ENCODE measurements around the gene COA8.

COA8 gene

GRCh38 chr14:103536693-103537092 is 26.1 kb upstream of the COA8 start:
- no peak for DNase-seq (ENCODE audit: low read depth in 2 of 2)

DNA sequence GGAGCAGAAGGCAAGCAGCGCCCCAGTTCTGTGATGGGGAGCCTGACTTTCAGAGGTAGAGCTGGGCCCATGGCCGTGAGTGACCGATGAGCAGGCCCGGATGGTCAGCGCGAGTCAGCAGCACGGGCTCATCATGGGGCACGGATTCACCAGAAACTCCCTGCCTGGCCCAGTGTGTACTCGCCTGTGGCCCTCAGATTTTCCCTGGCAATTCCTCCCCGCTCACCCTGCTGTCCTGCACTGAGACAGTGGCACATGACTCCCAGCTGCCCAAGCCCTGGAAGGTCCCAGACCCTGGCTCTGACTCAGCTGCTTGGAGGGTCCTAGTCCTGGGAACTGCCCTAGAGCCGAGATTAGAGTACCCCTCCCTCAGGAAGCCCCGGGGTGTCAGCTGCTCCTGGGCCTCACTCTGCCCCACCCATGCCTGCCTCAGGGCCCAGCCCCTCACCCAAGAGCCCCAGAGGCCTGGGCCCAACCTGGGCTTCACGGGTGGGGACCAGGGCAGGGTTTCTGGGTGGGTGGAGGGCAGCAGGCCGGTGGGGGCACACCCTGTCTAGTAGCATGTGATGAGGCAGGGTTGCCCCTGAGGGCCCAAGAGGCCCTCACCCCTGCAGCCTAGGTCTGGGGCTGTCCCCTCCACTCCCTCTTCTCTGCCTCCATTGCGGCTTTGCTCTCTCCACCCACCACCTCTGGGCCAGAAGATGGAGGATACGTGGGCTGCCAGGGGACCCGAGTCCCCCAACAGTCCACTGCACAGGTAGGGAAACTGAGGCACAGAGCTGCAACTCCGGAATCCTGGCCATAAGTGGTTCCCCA is 25.4 kb upstream of the COA8 start:
- DNase-seq (ENCODE audit: low read depth in 2 of 2), result no peak

DNA sequence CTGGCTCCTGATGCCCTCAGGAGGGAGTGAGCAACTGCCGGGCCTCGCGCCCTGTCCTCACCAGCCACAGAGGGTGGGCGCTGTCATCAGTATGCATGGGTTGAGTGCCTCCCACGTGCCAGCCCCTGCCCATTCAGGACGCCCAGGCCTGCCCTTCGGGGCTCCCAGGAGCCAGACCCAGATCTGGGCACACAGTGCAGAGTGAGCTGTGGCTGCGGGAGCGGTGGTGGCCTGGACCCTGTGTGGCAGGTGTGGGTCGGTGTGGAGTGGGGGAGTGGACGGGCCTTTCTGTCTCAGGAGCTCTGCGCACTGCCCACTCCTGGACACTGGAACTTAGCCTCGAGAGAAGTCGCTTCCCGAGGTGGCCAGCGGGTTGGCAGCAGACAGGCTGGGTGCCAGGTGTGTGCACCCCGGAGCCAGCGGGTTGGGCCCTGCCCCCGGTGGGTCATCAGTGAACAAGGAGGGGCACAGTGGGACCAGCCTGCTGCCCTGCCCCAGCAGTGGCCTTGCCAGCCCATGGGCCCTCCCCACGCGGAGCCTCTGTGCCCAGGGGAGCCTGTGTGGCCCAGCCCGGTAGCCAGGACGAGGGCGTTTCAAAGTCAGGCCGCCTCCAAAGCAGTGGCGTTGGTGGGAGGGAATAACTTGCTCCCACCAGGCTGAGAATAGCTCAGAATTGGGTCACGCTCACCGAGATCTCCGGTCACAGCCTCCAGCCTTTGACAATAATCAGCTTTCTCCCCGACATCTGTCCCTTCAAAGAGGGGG is 24.3 kb upstream of the COA8 start:
- DNase-seq (ENCODE audit: low read depth in 2 of 2), result no peak

- DNase-seq (ENCODE audit: low read depth in 2 of 2), result no peak
These were observed 23.5 kb upstream of the COA8 start for GRCh38 chr14:103539056-103539825.

DNA sequence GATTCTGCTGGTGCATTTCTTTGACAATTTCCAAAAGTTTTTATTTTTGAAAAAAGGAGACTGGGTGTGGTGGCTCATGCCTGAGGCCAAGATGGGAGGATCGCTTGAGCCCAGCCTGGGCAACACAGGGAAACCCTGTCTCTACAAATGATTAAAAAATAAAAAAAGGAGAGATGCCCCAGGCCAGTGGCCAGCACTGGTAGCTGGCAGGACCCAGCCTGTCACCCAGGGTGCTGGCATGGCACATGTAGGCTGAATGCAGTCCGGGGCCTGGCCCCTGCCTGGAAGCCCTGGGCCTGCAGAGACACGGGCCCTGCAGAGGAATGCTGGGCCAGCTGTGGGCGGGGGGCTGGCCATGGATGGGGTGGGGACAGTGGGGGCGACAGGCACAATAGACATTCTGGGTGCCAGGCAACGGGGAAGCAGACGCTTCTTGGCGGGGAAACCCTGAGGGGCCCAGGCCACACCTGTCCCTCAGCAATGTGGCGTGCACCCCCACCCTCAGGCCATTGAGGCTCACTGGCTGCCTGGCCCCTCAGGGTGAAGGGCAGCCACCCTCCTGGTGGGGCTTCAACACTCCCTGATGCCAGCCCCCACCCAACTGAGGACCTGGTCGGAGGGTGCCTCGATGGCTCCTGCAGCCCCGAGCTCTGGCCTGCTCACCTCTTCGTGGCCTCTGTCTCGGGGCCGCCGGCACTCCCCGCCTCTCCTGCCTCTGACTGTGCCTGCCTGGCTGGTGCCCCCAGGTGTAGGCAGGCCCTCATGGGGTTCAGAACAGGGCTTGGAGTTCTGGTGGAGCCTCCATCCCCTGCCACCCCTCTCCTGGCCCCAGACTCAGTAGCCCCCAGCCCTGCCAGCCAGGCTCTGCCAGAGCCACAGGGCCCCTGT is 21.7 kb upstream of the COA8 start:
- DNase-seq (ENCODE audit: low read depth in 2 of 2), result no peak

DNA sequence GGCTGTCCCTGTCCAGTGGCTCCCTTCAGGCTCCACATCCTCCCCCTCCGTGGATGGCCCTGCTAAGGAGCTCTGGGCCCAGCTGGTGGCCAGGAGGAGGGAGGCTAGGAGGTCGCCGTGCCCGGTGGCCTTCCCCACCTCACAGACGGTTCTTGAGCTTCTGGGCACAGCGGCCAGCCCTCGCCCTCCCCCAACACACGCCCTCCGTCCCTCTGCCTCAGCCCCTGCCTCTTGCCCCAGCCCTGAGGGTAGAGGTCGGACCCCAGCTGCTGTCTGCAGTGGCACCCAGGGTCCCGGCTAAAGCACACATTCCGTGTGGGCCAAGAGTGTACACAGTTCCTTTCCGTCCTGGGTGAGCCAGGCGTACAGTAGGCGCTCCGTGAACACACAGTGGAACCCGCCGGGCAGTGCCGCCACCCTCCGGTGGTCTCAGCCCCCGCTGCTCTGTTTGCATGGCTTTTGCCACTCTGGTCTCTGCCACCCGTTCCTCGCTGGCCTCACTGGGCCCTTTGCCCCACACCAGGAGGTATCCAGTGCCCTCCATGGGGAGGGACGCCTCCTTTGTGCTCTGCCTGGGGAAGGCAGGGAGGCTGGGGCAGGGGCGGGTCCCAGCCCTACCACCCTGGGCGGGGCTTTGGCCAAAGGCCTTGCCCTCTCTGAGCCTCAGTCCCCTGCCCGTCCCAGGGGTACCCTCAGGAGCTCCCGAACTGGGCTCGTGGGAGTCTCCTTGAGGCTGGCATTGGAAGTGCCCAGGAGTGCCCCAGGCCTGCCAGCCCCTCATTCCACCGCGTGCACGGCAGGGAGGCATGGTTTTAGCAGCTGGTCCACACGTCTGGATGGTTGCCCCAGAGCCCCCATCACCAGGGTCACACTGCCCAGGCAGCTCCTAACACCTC is 20.8 kb upstream of the COA8 start:
- no peak for DNase-seq (ENCODE audit: low read depth in 2 of 2)

DNA sequence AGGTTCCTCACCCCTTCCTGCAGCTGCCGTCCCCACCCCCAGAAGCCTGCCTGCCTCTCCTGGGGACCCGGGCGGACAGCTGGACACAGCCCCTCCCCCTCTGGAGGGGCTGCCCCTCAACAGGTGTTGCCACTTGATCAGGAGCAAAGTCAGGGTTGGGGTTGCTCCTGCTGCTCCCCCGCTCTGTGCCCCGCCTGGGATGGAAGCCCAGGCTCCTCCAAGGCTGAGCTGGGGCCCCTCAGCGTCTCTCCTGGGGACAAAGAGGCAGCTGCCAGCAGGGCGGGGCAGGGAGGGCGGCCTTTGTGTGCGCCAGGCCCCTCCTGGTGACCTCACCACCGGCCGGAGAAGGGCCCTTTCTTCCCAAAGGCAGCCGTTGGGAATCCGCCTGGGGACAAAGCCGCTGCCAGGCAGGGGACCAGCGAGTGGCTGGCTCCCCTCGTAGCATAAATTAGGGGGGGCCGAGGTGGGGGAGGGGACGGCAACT is 20.1 kb upstream of the COA8 start:
- no peak for DNase-seq (ENCODE audit: low read depth in 2 of 2)

DNA sequence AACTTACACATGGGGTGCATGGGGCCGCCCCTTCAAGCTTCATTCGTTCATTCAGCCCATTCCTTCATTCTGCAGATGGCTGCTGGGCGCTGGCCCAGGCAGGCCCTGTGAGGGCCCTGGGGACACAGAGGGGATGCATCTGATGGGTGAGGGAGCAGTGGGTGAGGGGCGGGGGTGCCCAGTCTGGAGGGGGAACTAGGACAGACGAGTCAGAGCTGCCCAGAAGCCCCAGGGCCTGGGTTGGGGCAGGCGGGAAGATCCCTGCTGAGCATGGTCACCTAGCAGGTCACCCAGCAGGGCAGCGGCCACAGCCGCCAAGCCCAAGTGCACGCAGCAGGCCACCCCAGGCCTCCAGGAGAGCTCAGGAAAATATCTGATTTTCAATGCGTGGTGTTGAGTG is 19.6 kb upstream of the COA8 start:
- no peak for DNase-seq (ENCODE audit: low read depth in 2 of 2)

- no peak for DNase-seq (ENCODE audit: low read depth in 2 of 2)
These were observed 18.9 kb upstream of the COA8 start for GRCh38 chr14:103543721-103544387.

DNA sequence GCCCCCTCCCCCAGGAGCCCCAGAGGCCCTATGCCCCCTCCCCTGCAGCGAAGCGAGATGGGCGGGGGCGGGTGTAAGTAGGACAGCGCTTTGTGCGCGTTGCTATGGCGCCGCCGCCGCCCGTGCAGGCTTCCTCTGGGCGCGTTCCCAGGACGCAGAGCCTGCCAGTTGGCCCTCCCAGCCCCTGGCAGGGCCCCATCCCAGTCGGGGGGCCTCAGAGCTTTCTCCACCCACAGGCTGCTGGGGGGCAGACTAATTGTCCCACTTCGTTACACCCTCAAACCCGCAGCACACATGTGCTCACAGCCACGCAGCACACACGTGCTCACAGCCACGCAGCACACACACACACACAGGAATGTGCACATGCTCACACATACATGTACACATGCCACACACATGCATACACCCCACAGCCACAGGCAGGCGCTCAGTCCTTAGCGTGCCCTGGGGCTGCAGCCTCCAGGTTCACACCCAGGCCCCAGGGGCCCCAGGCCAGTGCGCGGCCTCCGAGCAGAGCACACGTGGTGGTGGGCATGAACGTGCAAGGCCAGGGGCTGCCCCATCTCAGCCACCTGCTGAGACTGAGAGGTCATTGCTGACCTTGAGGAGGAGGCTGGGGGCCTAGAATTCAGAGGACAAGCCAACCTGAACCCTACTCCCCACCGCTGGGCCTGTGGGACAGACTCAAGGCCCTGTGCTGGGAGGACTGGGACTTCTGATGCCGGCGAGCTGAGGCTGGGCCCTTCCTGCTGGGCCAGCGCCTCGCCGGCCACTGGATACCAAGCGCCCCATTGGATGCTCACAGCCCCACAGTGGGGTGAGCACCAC is 18.2 kb upstream of the COA8 start:
- DNase-seq (ENCODE audit: low read depth in 2 of 2), result no peak

DNA sequence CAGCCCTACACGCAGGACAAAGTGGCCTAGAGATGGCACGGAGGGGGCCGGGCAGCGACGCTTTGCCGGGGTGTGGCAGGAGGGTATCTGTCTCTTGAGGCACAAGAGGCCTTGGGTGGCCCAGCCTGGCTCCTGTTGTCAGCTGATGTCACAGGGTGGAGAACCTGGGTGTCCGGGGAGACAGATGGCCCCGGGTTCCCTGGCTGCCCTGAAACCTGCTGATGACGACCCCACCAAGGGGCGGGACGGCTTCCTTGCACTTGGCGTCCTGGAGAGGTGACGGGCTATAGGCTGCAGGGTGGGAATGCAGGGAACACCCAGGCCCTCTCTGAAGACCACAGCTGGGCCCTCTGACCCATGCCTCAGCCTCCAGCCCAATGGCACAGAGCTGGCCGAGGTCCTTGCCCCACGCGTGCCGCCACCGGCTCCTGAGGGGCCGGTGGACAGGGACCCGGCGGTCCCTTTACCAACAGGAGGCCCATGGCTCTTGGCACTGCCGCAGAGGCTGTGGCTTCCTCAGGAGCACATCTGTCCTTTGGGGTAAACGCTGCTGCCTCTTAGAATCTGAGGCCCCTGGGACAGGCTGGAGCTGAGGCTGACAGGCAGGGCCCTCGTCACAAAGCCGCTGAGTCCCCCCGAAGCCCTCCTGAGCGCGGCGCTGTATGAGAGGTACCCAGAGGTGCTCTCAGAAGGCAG is 17.4 kb upstream of the COA8 start:
- DNase-seq (ENCODE audit: low read depth in 2 of 2), result no peak

- DNase-seq (ENCODE audit: low read depth in 2 of 2), result no peak
These were observed 16.7 kb upstream of the COA8 start for GRCh38 chr14:103545915-103546651.

DNA sequence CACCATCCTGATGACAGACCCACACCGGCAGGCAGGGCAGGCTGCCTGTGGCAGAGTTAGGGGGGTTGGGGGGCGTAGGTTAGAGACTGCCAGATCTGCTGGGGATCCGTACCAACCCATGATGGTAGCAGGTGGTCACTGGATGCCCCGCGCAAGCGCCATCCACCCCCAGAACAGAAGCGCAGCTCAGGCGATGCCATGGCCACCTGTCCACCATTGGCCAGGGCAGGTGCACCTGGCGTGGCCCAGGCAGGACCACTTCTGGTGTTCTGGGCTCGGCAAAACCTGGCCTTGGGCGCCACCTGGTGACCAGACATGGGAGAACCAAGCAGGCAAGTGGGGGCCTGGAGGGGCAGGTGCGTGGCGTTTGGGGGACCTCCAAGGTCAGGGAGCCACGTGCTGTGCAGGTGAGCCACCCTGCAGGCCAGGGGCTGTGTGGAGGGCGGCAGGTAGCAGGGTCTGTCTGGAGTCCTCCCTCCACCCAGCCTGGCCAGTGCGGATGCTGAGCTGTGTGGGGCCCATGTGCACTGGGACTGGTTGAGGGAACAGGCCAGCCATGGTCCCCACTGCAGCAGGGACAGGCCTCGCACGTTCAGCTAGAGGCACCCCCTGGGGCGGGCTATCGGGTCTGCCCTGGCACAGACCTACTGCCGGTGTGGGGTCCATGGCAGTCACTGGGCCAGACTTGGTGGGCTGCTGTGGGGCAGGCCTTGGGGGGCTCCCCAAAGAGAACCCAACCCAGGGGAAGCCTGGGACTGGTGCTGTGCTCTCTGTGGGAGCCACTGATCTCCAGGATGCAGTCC is 15.9 kb upstream of the COA8 start:
- DNase-seq (ENCODE audit: low read depth in 2 of 2), result peak; percentile 37 to 52

GRCh38 chr14:103547455-103547940 is 15.3 kb upstream of the COA8 start:
- no peak for DNase-seq (ENCODE audit: low read depth in 2 of 2)

DNA sequence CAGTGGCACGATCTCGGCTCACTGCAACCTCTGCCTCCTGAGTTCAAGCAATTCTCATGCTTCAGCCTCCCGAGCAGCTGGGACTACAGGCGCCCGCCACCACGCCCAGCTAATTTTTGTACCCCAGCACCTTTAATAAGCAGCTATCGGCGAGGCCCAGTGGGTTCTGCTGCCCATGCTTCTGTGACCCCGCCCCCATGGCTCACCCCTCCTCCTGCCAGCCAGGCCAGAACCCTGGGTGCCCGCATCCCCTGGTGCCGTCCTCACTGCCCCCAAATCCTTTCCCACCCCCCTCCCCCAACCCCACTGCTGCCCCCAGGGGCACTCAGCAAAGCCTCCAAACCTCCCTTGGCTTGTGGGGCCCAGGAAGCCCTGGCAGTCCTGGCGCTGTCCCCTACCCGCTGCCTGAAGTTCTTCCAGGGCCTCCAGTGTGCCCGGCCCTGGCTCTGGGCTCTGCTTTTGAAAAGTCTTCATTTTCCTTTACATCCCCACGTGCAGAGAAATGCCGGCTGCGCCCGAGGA is 14.8 kb upstream of the COA8 start:
- DNase-seq (ENCODE audit: low read depth in 2 of 2), result no peak

All from stimulated activated CD8-positive, alpha-beta memory T cell treated with anti-CD3 and anti-CD28 coated beads, Interleukin-15, amount 100 ng/mL, for 4 hours (primary cell).